Suprapubic skin (tissue), 4 donors: ENCODE measurements around the gene TRRAP.
A peak's percentile ranks its signal among the peaks of the same experiment; 100 is the strongest.

Experiments used
- CTCF ChIP-seq, 2 donors: fragments of 200-600 bp in 1 of 2; fragments of 450-650 bp in 1 of 2; sonication (generic) in 1 of 2; IDR thresholded peaks; one replicate each; pipeline ENCODE4 v1.5.1; 2016 to 2019; ENCODE audit warnings: antibody characterized with exemption in 2 of 2, mild to moderate bottlenecking in 1 of 2, moderate library complexity in 1 of 2
- EP300 ChIP-seq: sonication (generic); formaldehyde crosslinking; IDR thresholded peaks from one replicate; pipeline ENCODE4 v1.6.1; 2017; ENCODE audit warnings: antibody characterized with exemption
- POLR2A ChIP-seq, 2 donors: fragments of 450-650 bp; IDR thresholded peaks; one replicate each; pipeline ENCODE4 v1.6.1; 2017; ENCODE audit warnings: antibody characterized with exemption in 2 of 2, mild to moderate bottlenecking in 2 of 2, moderate library complexity in 2 of 2
- POLR2AphosphoS5 ChIP-seq, 3 donors: sonication (generic); formaldehyde crosslinking; IDR thresholded peaks; one replicate each; pipeline ENCODE4 v1.6.1; 2017; ENCODE audit warnings: antibody characterized with exemption in 3 of 3

- peak in 1 of 2 donors; percentile 8 for TF ChIP-seq CTCF (IDR thresholded peaks at IDR 0.05)
- TF ChIP-seq POLR2AphosphoS5 (IDR thresholded peaks at IDR 0.05) = no peak
- no peak for TF ChIP-seq EP300
- no peak for TF ChIP-seq POLR2A (IDR thresholded peaks at IDR 0.05)
These were observed 44.3 kb downstream of the TRRAP start for GRCh38 chr7:98922392-98923187.
